Measurements from ENCODE around the gene ZSCAN1.

GRCh38 chr19:58002384-58003173, 31.2 kb upstream of the ZSCAN1 start, which contains the start of gene ZNF606:
- TF ChIP-seq CTCF (IDR thresholded peaks at IDR 0.05; ENCODE audit: poor library complexity): no peak
- TF ChIP-seq EZH2 (IDR thresholded peaks at IDR 0.05; ENCODE audit: borderline replicate concordance): no peak
- no peak for TF ChIP-seq EZH2phosphoT487 (IDR thresholded peaks at IDR 0.05; ENCODE audit: low read depth, severe bottlenecking, unreplicated experiment)
